Pancreas (tissue), 10 donors: ENCODE measurements around the gene NANOS2. TPM values are rescaled to one million over a fixed set of nuclear protein-coding genes. Genes with fewer than 3 reads are reported as not detected.

Experiments
- ATAC-seq, 4 donors: fragments of 200-7000 bp; cut with Tn5 transposase; one replicate each; pipeline versions ENCODE4 v1.8.0 to v1.9.1; 2020; ENCODE audit warnings: mild to moderate bottlenecking in 4 of 4, moderate library complexity in 4 of 4
- DNase-seq, 6 donors: peaks; one replicate each; pipeline ENCODE4 v3.0.0-alpha.2; 2020
- FAIRE-seq: peaks from 2 replicates; lab custom pipeline; 2012; peaks lifted over from hg19 to GRCh38; lab: Jason Lieb, UNC
- H3K27ac ChIP-seq, 4 donors: fragments of 200-600 bp; sonication (generic); 1 replicate in 3 of 4; 2 replicates in 1 of 4; pipeline versions ENCODE4 v1.5.0 to v1.8.0; 2020
- H3K27me3 ChIP-seq, 4 donors: fragments of 200-600 bp; one replicate each; pipeline ENCODE4 v1.8.0; 2021
- H3K36me3 ChIP-seq, 3 donors: fragments of 200-600 bp; sonication (generic) in 1 of 3; one replicate each; pipeline versions ENCODE4 v1.5.0 to v1.8.0; 2020 to 2021
- H3K4me1 ChIP-seq, 3 donors: fragments of 200-600 bp; one replicate each; pipeline ENCODE4 v1.8.0; 2021
- H3K4me3 ChIP-seq, 4 donors: fragments of 200-600 bp; sonication (generic) in 2 of 4; one replicate each; pipeline versions ENCODE4 v1.5.0 to v1.8.0; 2020 to 2021
- H3K9me3 ChIP-seq, 4 donors: fragments of 200-600 bp; one replicate each; pipeline ENCODE4 v1.8.0; 2021
- WGBS, 2 donors: extraction: QIAGEN DNeasy Blood & Tissue Kit; methylation state at CpG; one replicate each; pipeline ENCODE4 v1.1.7; 2013; 5-methylcytosine and 5-hydroxymethylcytosine counted together
- intact Hi-C, 3 donors: fragments of 100-400 bp; cut with DNase I; formaldehyde crosslinking; loops; one replicate each; pipeline versions ENCODE4 v1.11.1 to v1.14.2; 2022
- polyA plus RNA-seq, 2 donors: library from polyadenylated mRNA; stranded (reverse); fragments of 200-250 nt; gene quantifications; one replicate each; pipeline ENCODE4 v1.2.3, GENCODE V29; 2013
- total RNA-seq, 6 donors: library from RNA; stranded (reverse); fragmentation: NEBNext Ultra II Directional in 4 of 6; extraction: Animal tissue kit (Norgen Biotek cat#: 25700) in 4 of 6; gene quantifications; one replicate each; pipeline versions ENCODE4 v1.2.1 to v1.2.4, GENCODE V29; 2021 to 2023
- TF ChIP-seq, protein P1 (sequence below), 4 donors: fragments of 200-600 bp; sonication (generic) in 3 of 4; IDR thresholded peaks; one replicate each; pipeline versions ENCODE4 v1.5.0 to v1.8.0; 2021; ENCODE audit warnings: antibody characterized with exemption in 4 of 4
- donor health status: healthy with polysubstance abuse.
- donor health status: DM: no; HTN: no; CAD: no; lungs with moderate emphysema.
- donor health status: DM: no; HTN: no; CAD: no.
- donor health status: control.
- donor health status: control.
- donor health status: Bipolar disorder and iron deficiency.
- donor health status: DM: yes; HTN: yes; CAD: no.
- donor health status: DM: no; HTN: no; CAD: no.
- donor health status: DM: no; HTN: no; CAD: no.
- donor health status: DM: yes; HTN: yes; CAD: no.

The NANOS2 gene
- total RNA-seq, result not detected
- not detected for polyA plus RNA-seq

DNA sequence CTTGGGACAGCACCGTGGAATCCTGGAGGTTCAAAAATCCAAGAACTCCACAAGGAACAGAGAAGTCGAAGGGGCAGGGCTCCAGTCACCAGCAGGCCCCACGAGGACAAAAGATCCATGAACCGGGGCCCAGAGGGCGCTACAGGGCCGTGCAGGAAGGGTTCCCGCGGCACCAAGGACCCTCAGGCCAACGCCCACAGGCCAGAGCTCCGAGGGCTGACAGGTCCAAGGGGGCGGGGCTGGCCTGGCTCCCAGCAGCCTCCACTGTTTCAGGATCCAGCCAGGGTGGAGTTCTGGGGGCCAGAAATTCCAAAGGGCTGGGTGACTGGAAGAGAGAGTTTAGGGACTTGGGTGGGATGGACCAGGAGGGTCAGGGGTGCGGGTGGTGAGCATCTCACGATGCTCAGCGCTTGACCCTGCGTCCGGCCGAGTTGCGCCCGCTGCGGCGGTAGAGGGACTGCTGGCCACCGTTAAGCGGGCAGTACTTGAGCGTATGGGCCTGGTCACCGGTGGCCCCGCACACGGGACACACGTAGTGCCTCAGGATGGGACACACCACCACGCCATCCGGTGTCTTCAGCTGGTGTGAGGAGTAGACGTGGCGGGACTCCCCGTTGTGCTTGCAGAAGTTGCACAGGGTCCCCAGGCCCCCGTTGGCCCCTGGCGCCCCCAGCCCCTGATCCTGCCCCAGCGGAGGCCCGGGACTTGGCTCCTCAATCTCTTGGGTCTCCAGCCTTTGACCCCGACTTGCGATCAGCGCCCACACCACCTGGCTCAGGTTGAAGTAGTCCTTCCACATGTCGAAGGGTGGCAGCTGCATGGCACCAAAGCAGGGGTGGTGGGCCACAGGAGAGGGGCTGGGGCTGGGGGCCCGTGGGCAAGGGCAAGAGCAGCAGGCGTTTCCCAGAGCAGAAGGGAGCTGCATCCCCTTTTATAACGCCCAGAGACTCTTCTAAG, at the start of gene NANOS2:
Gene NANOS2 (minus strand): TSS at position 905 of the 957 bp plus-strand sequence. CDS start 85 bp downstream, at position 820.
- TF ChIP-seq, protein P1, sequence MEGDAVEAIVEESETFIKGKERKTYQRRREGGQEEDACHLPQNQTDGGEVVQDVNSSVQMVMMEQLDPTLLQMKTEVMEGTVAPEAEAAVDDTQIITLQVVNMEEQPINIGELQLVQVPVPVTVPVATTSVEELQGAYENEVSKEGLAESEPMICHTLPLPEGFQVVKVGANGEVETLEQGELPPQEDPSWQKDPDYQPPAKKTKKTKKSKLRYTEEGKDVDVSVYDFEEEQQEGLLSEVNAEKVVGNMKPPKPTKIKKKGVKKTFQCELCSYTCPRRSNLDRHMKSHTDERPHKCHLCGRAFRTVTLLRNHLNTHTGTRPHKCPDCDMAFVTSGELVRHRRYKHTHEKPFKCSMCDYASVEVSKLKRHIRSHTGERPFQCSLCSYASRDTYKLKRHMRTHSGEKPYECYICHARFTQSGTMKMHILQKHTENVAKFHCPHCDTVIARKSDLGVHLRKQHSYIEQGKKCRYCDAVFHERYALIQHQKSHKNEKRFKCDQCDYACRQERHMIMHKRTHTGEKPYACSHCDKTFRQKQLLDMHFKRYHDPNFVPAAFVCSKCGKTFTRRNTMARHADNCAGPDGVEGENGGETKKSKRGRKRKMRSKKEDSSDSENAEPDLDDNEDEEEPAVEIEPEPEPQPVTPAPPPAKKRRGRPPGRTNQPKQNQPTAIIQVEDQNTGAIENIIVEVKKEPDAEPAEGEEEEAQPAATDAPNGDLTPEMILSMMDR (IDR thresholded peaks at IDR 0.05), result no peak
- Histone ChIP-seq H3K9me3 (no peaks in the 10 kb centered on the region), H3K27ac (no peak within 1 kb of the TSS), H3K36me3 (no peaks in the 10 kb centered on the region), H3K4me3 (no peak within 1 kb of the TSS), H3K4me1 (no peaks in the 10 kb centered on the region), H3K27me3 (no peaks in the 10 kb centered on the region)
- intact Hi-C loops, result no loop called here
- DNase-seq (no peak), FAIRE-seq (no peak), ATAC-seq (no peak)
- WGBS, 2 donors, result 64 to 66% methylated on average over 41 to 44 of the region's 44 CpGs

DNA sequence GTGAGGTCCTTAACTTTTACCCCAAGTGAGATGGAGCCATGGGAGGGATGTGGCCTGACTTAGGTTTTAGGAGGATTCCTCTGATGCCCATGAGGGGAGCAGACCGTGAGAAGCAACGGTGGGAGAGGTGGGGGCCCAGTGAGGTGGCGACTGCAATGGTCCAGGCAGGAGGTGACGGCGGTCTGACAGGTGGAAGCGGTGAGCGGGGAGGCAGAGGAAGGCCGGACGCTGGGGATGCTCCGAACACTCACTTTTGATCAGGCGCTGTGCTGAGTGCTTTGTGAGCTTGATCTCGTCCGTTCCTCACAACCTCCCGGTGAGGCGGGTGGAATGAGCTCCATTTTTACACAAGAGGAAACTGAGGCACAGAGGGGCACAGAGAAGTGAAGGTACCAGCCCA, 47.4 kb upstream of the NANOS2 start:
- TF ChIP-seq, protein P1 (IDR thresholded peaks at IDR 0.05), result no peak
- Histone ChIP-seq H3K9me3 (no peaks in the 10 kb centered on the region), H3K27ac (no peak overlapping the region), H3K4me3 (no peak overlapping the region), H3K27me3 (no peaks in the 10 kb centered on the region), H3K4me1 (no peaks in the 10 kb centered on the region), H3K36me3 (no peaks in the 10 kb centered on the region)
- 78 to 83% methylated on average over 15 of the region's 15 CpGs for whole genome bisulfite sequencing, 2 donors
- FAIRE-seq (no peak), ATAC-seq (no peak), DNase-seq (no peak)
- intact Hi-C loops, result no loop called here

DNA sequence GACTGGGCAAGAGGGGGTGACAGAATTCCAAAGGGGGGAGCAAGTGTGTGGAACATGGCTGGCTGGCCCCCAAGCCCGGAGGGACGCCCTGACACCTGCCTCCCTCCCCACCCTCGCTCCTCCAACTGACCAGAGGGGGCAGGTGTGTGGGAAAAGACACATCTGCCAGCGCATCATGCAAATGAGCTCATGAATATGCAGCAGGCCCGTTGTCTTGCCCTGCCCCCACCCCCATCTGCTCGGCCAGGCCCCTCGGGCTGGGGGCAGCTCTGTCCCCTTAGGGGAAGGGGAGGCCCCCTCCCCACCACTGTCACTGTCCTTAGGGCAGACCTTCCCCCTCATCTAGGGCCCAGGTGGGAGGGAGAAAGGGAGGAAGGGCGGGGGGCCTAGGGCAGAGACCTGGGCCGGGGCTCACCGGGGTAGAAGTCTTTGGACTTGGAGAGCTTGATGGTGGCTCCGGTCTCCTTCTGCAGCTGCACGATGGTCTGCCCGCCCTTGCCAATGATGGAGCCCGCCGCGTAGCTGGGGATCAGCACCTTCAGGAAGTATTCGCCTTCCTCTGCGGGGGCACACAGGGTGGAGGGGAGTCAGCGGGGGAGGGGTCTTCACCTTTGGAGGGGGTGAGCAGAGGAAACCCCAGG, 46.1 kb upstream of the NANOS2 start:
- FAIRE-seq, result no peak
- 30 to 35% methylated on average over 19 of the region's 19 CpGs for WGBS, 2 donors
- Histone ChIP-seq H3K9me3 (no peaks in the 10 kb centered on the region), H3K27ac (no peak overlapping the region), H3K27me3 (no peaks in the 10 kb centered on the region), H3K4me1 (no peaks in the 10 kb centered on the region), H3K36me3 (no peaks in the 10 kb centered on the region), H3K4me3 (no peak overlapping the region)
- TF ChIP-seq, protein P1 (IDR thresholded peaks at IDR 0.05), result no peak
- intact Hi-C loops, result no loop called here
- peak in 3 of 4 donors; percentile 48 to 66 (median 58) for ATAC-seq
- DNase-seq, result peak in 3 of 6 donors; percentile 34 to 40 (median 35)

DNA sequence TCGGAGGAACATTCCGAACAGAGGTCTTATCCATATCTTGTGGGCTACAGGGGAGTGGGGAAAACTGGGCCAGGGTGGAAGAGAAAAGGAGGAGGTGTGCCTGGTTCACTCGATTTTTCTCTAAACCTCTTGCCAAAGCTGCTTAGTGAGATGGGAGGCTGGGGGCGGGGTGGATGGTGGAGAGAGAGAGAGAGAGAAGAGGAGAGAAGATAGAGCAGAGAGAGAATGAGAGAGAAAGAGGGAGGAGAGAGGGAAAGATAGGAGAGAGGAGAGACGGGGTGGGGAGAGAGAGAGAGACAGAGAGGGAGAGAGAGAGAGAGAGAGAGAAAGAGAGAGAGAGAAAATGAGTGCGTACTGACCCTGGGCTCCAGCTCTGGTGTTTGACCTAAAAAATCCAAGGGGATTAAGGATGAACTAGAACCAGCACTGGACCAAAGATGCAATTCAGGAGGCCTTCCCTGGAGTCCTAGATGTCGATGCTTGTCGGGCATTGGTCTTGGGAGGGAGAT, 45.0 kb upstream of the NANOS2 start:
- Histone ChIP-seq H3K4me1 (no peaks in the 10 kb centered on the region), H3K36me3 (no peaks in the 10 kb centered on the region), H3K27me3 (no peaks in the 10 kb centered on the region), H3K9me3 (no peaks in the 10 kb centered on the region), H3K4me3 (no peak overlapping the region), H3K27ac (no peak overlapping the region)
- no peak for FAIRE-seq
- no peak for ATAC-seq
- no peak for DNase-seq
- TF ChIP-seq, protein P1 (IDR thresholded peaks at IDR 0.05), result no peak
- 59 to 64% methylated on average over 8 of the region's 8 CpGs for WGBS, 2 donors
- intact Hi-C loops, result no loop called here
